ENCODE measurements around the gene SERGEF. TPM values are rescaled to one million over a fixed set of nuclear protein-coding genes. Genes with fewer than 3 reads are reported as not detected.
"Not testable (repeated sequence)": the region's sequence is repeated elsewhere in the genome, so short reads cannot be mapped to it uniquely, and the experiment has no call there.

The SERGEF gene
- total RNA-seq, 1 donor from 2014 or later = 15.2 TPM

GRCh38 chr11:17927041-17927440, 85.8 kb downstream of the SERGEF start:
- intact Hi-C loops (cut with DNase I) = no loop called here
- no peak for ATAC-seq
- DNase-seq (ENCODE audit: missing footprints) = no peak

- DNase-seq (ENCODE audit: missing footprints) (no peak), ATAC-seq (no peak)
- intact Hi-C loops (cut with DNase I) = no loop called here
Observed at GRCh38 chr11:17924713-17925112, 88.1 kb downstream of the SERGEF start.

- ATAC-seq = peak; percentile 95
- no peak for DNase-seq (ENCODE audit: missing footprints)
- intact Hi-C loops (cut with DNase I) = no loop called here
Observed at GRCh38 chr11:17923217-17923616, 89.6 kb downstream of the SERGEF start.

- ATAC-seq (no peak), DNase-seq (ENCODE audit: missing footprints) (no peak)
- intact Hi-C loops (cut with DNase I) = no loop called here
Observed at GRCh38 chr11:17922416-17922788, 90.4 kb downstream of the SERGEF start.

GRCh38 chr11:17921659-17922415, 91.0 kb downstream of the SERGEF start:
- ATAC-seq (no peak), DNase-seq (ENCODE audit: missing footprints) (no peak)
- intact Hi-C loops (cut with DNase I) = no loop called here

- no peak for ATAC-seq
- intact Hi-C loops (cut with DNase I) = no loop called here
Observed at GRCh38 chr11:17918049-17918605, 94.7 kb downstream of the SERGEF start.

GRCh38 chr11:17917556-17917955, 95.3 kb downstream of the SERGEF start:
- DNase-seq (ENCODE audit: missing footprints) (no peak), ATAC-seq (no peak)
- intact Hi-C loops (cut with DNase I) = no loop called here

More at GRCh38 chr11:17918049-17918605, 94.7 kb downstream of the SERGEF start:
- DNase-seq (ENCODE audit: missing footprints) = no peak

GRCh38 chr11:17915500-17916143, 97.2 kb downstream of the SERGEF start:
- no peak for ATAC-seq
- intact Hi-C loops (cut with DNase I) = no loop called here
- DNase-seq (ENCODE audit: missing footprints) = no peak

GRCh38 chr11:17914957-17915356, 97.9 kb downstream of the SERGEF start:
- DNase-seq (ENCODE audit: missing footprints) (no peak), ATAC-seq (no peak)
- intact Hi-C loops (cut with DNase I) = no loop called here

GRCh38 chr11:17907046-17907445, 105.8 kb downstream of the SERGEF start:
- ATAC-seq (no peak), DNase-seq (ENCODE audit: missing footprints) (no peak)
- intact Hi-C loops (cut with DNase I) = no loop called here

- ATAC-seq (no peak), DNase-seq (ENCODE audit: missing footprints) (no peak)
- intact Hi-C loops (cut with DNase I) = no loop called here
Observed at GRCh38 chr11:17906436-17906835, 106.4 kb downstream of the SERGEF start.

- ATAC-seq = no peak
- intact Hi-C loops (cut with DNase I) = no loop called here
- DNase-seq (ENCODE audit: missing footprints) = no peak
Observed at GRCh38 chr11:17905477-17905876, 107.4 kb downstream of the SERGEF start.

GRCh38 chr11:17901481-17901880, 111.4 kb downstream of the SERGEF start:
- intact Hi-C loops (cut with DNase I) = no loop called here
- DNase-seq (ENCODE audit: missing footprints) (no peak), ATAC-seq (no peak)

GRCh38 chr11:17898782-17899181, 114.1 kb downstream of the SERGEF start:
- DNase-seq (ENCODE audit: missing footprints) (no peak), ATAC-seq (no peak)
- intact Hi-C loops (cut with DNase I) = no loop called here

- no peak for DNase-seq (ENCODE audit: missing footprints)
- intact Hi-C loops (cut with DNase I) = no loop called here
- no peak for ATAC-seq
Observed at GRCh38 chr11:17898071-17898470, 114.8 kb downstream of the SERGEF start.

GRCh38 chr11:17897495-17897894, 115.4 kb downstream of the SERGEF start:
- no peak for DNase-seq (ENCODE audit: missing footprints)
- ATAC-seq = no peak
- intact Hi-C loops (cut with DNase I) = no loop called here

GRCh38 chr11:17896496-17897151, 116.2 kb downstream of the SERGEF start:
- intact Hi-C loops (cut with DNase I); DNase-seq (ENCODE audit: missing footprints); ATAC-seq: not testable (repeated sequence)

- ATAC-seq = peak; percentile 52
- intact Hi-C loops (cut with DNase I) = no loop called here
- no peak for DNase-seq (ENCODE audit: missing footprints)
Observed at GRCh38 chr11:17894929-17895658, 117.8 kb downstream of the SERGEF start.

GRCh38 chr11:17892409-17892808, 120.4 kb downstream of the SERGEF start:
- intact Hi-C loops (cut with DNase I) = no loop called here
- ATAC-seq = no peak
- DNase-seq (ENCODE audit: missing footprints) = no peak

Data from Right ventricle myocardium inferior (tissue), 1 donor.